ENCODE results near the gene LRFN5.

LRFN5 gene

GRCh38 chr14:41604721-41605531, 1.8 kb upstream of the LRFN5 start:
- Histone ChIP-seq H3K36me3 (ENCODE audit: insufficient read depth, low read length) (no peaks in the 10 kb centered on the region), H3K4me2 (ENCODE audit: insufficient read depth, low read length) (no peak overlapping the region), H3K27me3 (ENCODE audit: insufficient read depth, low read length, poor library complexity) (no peaks in the 10 kb centered on the region), H3K4me3 (ENCODE audit: low read depth in 1 of 2, low read length in 2 of 2) (no peak overlapping the region), H3K27ac (ENCODE audit: low read length) (no peak overlapping the region), H3K4me1 (ENCODE audit: insufficient read depth, low read length) (no peaks in the 10 kb centered on the region), H3K79me2 (ENCODE audit: insufficient read depth, low read length) (no peaks in the 10 kb centered on the region), H4K20me1 (ENCODE audit: insufficient read depth, low read length) (no peaks in the 10 kb centered on the region), H2AFZ (ENCODE audit: low read depth, low read length) (no peak overlapping the region), H3K9me3 (ENCODE audit: insufficient read depth, low read length, severe bottlenecking) (peaks cover 7% of the 10 kb centered on the region), H3K9ac (ENCODE audit: low read depth, low read length) (no peak overlapping the region)
- ATAC-seq (ENCODE audit: insufficient read depth, low read depth) (no peak), DNase-seq (no peak)
- TF ChIP-seq EZH2 (IDR thresholded peaks at IDR 0.05; ENCODE audit: borderline replicate concordance, low read depth, low read length, severe bottlenecking), result no peak
- TF ChIP-seq, protein P1, sequence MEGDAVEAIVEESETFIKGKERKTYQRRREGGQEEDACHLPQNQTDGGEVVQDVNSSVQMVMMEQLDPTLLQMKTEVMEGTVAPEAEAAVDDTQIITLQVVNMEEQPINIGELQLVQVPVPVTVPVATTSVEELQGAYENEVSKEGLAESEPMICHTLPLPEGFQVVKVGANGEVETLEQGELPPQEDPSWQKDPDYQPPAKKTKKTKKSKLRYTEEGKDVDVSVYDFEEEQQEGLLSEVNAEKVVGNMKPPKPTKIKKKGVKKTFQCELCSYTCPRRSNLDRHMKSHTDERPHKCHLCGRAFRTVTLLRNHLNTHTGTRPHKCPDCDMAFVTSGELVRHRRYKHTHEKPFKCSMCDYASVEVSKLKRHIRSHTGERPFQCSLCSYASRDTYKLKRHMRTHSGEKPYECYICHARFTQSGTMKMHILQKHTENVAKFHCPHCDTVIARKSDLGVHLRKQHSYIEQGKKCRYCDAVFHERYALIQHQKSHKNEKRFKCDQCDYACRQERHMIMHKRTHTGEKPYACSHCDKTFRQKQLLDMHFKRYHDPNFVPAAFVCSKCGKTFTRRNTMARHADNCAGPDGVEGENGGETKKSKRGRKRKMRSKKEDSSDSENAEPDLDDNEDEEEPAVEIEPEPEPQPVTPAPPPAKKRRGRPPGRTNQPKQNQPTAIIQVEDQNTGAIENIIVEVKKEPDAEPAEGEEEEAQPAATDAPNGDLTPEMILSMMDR (IDR thresholded peaks at IDR 0.05; ENCODE audit: borderline replicate concordance, extremely low read depth, low read length, poor library complexity, severe bottlenecking), result no peak

GRCh38 chr14:41605550-41606281, 960 bp upstream of the LRFN5 start:
- Histone ChIP-seq H3K4me3 (ENCODE audit: low read depth in 1 of 2, low read length in 2 of 2) (no peak overlapping the region), H4K20me1 (ENCODE audit: insufficient read depth, low read length) (no peaks in the 10 kb centered on the region), H3K9me3 (ENCODE audit: insufficient read depth, low read length, severe bottlenecking) (peaks cover 8% of the 10 kb centered on the region), H3K4me2 (ENCODE audit: insufficient read depth, low read length) (no peak overlapping the region), H3K36me3 (ENCODE audit: insufficient read depth, low read length) (no peaks in the 10 kb centered on the region), H3K4me1 (ENCODE audit: insufficient read depth, low read length) (no peaks in the 10 kb centered on the region), H3K9ac (ENCODE audit: low read depth, low read length) (no peak overlapping the region), H3K27ac (ENCODE audit: low read length) (no peak overlapping the region), H2AFZ (ENCODE audit: low read depth, low read length) (no peak overlapping the region; the same call in 1 of the 2 replicates), H3K27me3 (ENCODE audit: insufficient read depth, low read length, poor library complexity) (no peaks in the 10 kb centered on the region), H3K79me2 (ENCODE audit: insufficient read depth, low read length) (no peaks in the 10 kb centered on the region)
- ATAC-seq (ENCODE audit: insufficient read depth, low read depth) (no peak), DNase-seq (no peak)
- no peak for TF ChIP-seq EZH2 (IDR thresholded peaks at IDR 0.05; ENCODE audit: borderline replicate concordance, low read depth, low read length, severe bottlenecking)
- TF ChIP-seq, protein P1 (IDR thresholded peaks at IDR 0.05; ENCODE audit: borderline replicate concordance, extremely low read depth, low read length, poor library complexity, severe bottlenecking), result no peak

- H4K20me1 ChIP-seq (ENCODE audit: insufficient read depth, low read length), result no peaks in the 10 kb centered on the region
- H2AFZ ChIP-seq (ENCODE audit: low read depth, low read length), result no peak overlapping the region
- H3K36me3 ChIP-seq (ENCODE audit: insufficient read depth, low read length), result no peaks in the 10 kb centered on the region
- no peak overlapping the region for H3K27ac ChIP-seq (ENCODE audit: low read length)
- no peak overlapping the region for H3K4me3 ChIP-seq (ENCODE audit: low read depth in 1 of 2, low read length in 2 of 2)
- no peak overlapping the region for H3K9ac ChIP-seq (ENCODE audit: low read depth, low read length)
- no peak for TF ChIP-seq EZH2 (IDR thresholded peaks at IDR 0.05; ENCODE audit: borderline replicate concordance, low read depth, low read length, severe bottlenecking)
- TF ChIP-seq, protein P1 (IDR thresholded peaks at IDR 0.05; ENCODE audit: borderline replicate concordance, extremely low read depth, low read length, poor library complexity, severe bottlenecking), result no peak
- no peak for ATAC-seq (ENCODE audit: insufficient read depth, low read depth)
- no peaks in the 10 kb centered on the region for H3K79me2 ChIP-seq (ENCODE audit: insufficient read depth, low read length)
- no peaks in the 10 kb centered on the region for H3K27me3 ChIP-seq (ENCODE audit: insufficient read depth, low read length, poor library complexity)
- no peak for DNase-seq
- no peak overlapping the region for H3K4me2 ChIP-seq (ENCODE audit: insufficient read depth, low read length)
- H3K4me1 ChIP-seq (ENCODE audit: insufficient read depth, low read length), result no peaks in the 10 kb centered on the region
- H3K9me3 ChIP-seq (ENCODE audit: insufficient read depth, low read length, severe bottlenecking), result peaks cover 8% of the 10 kb centered on the region
These were observed 469 bp upstream of the LRFN5 start for GRCh38 chr14:41606282-41606531.

All from DND-41 (cell line).